ENCODE measurements around the gene ADGRL3.
"Not testable (repeated sequence)": the region's sequence is repeated elsewhere in the genome, so short reads cannot be mapped to it uniquely, and the experiment has no call there.

Gene ADGRL3

DNA sequence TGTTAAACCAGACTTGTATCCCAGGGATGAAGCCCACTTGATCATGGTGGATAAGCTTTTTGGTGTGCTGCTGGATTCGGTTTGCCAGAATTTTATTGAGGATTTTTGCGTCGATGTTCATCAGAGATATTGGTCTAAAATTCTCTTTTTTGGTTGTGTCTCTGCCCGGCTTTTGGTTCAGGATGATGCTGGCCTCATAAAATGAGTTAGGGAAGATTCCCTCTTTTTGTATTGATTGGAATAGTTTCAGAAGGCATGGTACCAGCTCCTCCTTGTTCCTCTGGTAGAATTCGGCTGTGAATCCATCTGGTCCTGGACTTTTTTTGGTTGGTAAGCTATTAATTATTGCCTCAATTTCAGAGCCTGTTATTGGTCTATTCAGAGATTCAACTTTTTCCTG lies 556.8 kb downstream of the ADGRL3 start:
- not testable (repeated sequence) for DNase-seq (ENCODE audit: low read depth)

DNA sequence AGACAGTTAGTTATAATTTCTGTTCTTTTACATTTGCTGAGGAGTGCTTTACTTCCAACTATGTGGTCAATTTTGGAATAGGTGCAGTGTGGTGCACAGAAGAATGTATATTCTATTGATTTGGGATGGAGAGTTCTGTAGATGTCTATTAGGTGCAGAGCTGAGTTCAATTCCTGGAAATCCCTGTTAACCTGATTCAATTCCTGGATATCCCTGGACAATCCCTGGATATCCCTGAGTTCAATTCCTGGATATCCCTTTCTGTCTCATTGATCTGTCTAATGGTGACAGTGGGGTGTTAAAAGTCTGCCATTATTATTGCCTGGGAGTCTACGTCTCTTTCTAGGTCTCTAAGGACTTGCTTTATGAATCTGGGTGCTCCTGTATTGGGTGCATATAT lies 557.9 kb downstream of the ADGRL3 start:
- not testable (repeated sequence) for DNase-seq (ENCODE audit: low read depth)

DNA sequence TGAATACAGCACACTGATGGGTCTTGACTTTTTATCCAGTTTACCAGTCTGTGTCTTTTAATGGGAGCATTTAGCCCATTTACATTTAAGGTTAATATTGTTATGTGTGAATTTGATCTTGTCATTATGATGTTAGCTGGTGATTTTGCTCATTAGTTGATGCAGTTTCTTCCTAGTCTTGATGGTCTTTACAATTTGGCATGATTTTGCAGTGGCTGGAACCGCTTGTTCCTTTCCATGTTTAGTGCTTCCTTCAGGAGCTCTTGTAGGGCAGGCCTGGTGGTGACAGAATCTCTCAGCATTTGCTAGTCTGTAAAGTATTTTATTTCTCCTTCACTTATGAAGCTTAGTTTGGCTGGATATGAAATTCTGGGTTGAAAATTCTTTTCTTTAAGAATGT lies 558.5 kb downstream of the ADGRL3 start:
- DNase-seq (ENCODE audit: low read depth) = not testable (repeated sequence)

DNA sequence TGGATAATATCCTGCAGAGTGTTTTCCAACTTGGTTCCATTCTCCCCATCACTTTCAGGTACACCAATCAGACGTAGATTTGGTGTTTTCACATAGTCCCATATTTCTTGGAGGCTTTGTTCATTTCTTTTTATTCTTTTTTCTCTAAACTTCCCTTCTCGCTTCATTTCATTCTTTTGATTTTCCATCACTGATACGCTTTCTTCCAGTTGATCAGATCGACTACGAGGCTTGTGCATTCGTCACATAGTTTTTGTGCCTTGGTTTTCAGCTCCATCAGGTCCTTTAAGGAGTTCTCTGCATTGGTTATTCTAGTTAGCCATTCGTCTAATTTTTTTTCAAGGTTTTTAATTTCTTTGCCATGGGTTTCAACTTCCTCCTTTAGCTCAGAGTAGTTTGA lies 559.1 kb downstream of the ADGRL3 start:
- DNase-seq (ENCODE audit: low read depth) = not testable (repeated sequence)

- DNase-seq (ENCODE audit: low read depth) = not testable (repeated sequence)
Observed at GRCh38 chr4:61759885-61760284, 559.8 kb downstream of the ADGRL3 start.

DNA sequence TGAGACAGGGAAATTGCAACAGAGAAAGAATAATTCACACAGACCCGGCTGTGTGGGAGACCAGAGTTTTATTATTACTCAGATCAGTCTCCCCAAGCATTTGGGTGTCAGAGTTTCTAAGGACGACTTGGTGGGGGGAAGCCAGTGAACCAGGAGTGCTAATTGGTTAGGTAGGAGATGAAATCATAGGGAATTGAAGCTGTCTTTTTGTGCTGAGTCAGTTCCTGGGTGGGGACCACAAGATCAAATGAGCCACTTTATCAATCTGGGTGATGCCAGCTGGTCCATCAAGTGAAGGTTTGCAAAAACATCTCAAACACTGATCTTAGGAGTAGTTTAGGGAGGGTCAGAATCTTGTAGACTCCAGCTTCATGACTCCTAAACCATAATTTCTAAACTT lies 560.7 kb downstream of the ADGRL3 start:
- DNase-seq (ENCODE audit: low read depth) = no peak

- DNase-seq (ENCODE audit: low read depth) = no peak
Observed at GRCh38 chr4:61762722-61763627, 562.8 kb downstream of the ADGRL3 start.

GRCh38 chr4:61763682-61764081 lies 563.6 kb downstream of the ADGRL3 start:
- DNase-seq (ENCODE audit: low read depth) = no peak

DNA sequence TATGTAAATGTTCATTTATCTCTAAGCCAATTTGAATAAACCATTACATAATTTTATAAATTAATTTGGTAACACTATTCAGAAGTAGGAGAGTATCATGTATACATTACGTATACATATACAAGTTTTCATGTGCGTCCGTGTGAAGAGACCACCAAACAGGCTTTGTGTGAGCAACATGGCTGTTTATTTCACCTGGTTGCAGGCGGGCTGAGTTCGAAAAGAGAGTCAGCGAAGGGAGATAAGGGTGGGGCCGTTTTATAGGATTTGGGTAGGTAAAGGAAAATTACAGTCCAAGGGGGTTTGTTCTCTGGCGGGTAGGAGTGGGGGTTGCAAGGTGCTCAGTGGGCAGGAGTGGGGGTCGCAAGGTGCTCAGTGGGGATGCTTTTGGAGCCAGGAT lies 564.0 kb downstream of the ADGRL3 start:
- DNase-seq (ENCODE audit: low read depth) = not testable (repeated sequence)

DNA sequence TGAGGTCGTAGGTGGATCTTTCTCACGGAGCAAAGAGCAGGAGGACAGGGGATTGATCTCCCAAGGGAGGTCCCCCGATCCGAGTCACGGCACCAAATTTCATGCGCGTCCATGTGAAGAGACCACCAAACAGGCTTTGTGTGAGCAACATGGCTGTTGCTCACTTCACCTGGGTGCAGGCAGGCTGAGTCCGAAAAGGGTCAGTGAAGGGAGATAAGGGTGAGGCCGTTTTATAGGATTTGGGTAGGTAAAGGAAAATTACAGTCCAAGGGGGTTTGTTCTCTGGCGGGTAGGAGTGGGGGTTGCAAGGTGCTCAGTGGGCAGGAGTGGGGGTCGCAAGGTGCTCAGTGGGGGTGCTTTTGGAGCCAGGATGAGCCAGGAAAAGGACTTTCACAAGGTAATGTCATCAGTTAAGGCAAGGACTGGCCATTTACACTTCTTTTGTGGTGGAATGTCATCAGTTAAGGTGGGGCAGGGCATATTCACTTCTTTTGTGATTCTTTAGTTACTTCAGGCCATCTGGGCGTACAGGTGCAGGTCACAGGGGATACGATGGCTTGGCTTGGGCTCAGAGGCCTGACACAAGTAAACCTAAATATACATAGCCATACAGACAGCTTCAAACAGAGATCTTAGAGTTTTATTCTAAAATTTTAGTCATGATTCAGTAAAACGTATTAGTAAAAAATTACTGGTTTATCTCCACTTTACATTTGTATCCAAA lies 569.5 kb downstream of the ADGRL3 start:
- not testable (repeated sequence) for DNase-seq (ENCODE audit: low read depth)

- DNase-seq (ENCODE audit: low read depth) = no peak
Observed at GRCh38 chr4:61770456-61770855, 570.3 kb downstream of the ADGRL3 start.

- no peak for DNase-seq (ENCODE audit: low read depth)
Observed at GRCh38 chr4:61771056-61771455, 570.9 kb downstream of the ADGRL3 start.

DNA sequence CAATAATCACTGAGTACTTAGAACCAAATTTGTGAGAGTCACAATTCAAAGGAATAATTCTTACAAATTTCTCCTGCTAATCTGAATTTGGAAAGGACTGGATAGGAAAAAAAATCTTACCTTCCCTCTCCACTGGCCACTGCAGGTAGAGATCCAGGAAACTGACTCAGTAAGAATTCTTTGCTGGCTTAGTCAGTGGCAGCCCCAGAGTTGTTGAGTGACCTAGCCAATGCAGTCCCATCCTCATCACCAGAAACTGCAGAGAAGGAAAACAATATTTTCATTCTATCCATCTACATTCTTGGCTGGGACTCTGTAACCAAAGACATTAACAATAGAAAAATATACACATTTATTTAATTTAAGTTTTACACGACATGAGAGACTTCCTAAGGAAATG lies 572.0 kb downstream of the ADGRL3 start:
- DNase-seq (ENCODE audit: low read depth) = no peak

- DNase-seq (ENCODE audit: low read depth) = no peak
Observed at GRCh38 chr4:61773655-61774245, 573.6 kb downstream of the ADGRL3 start.

- DNase-seq (ENCODE audit: low read depth) = no peak
Observed at GRCh38 chr4:61782133-61782532, 582.0 kb downstream of the ADGRL3 start.

- no peak for DNase-seq (ENCODE audit: low read depth)
Observed at GRCh38 chr4:61783050-61783449, 582.9 kb downstream of the ADGRL3 start.

DNA sequence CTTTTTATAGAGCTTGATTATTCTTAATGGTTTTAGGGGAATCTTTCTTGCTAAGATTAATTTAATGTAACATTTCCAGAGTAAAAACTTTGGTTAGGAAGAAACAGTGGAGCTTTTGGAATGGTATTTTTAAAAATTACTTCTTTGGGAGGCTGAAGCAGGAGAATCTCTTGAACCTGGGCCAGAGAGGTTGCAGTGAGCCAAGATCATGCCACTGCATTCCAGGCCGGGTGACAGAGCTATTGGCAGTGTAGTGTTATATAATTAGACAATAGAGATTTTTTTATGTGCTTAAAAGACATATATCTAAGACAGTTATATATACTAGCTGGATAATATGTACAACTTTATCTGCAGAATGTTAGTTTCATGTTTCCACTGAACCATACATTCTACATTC lies 585.6 kb downstream of the ADGRL3 start:
- no peak for DNase-seq (ENCODE audit: low read depth)

DNA sequence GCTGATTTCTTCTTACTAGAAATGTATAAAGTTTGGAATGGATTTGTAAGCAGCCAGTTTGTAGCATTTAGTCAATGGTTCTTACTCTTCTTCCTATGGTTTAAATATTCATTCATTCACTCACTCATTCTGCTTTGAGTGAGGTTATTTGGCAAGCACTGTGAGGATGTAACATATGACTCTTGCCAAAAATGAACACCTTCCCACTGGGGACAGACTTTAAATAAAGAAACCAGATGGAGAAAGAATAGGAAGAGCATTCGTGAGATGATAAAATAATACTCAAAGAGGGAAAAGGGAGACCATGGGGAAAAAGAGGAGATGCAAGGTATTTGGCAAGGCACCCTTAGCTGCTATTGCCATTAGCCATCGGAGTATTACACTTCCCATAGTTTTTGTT lies 586.1 kb downstream of the ADGRL3 start:
- DNase-seq (ENCODE audit: low read depth) = no peak

- DNase-seq (ENCODE audit: low read depth) = no peak
Observed at GRCh38 chr4:61795998-61796397, 595.9 kb downstream of the ADGRL3 start.

- DNase-seq (ENCODE audit: low read depth) = no peak
Observed at GRCh38 chr4:61799794-61800193, 599.7 kb downstream of the ADGRL3 start.

DNA sequence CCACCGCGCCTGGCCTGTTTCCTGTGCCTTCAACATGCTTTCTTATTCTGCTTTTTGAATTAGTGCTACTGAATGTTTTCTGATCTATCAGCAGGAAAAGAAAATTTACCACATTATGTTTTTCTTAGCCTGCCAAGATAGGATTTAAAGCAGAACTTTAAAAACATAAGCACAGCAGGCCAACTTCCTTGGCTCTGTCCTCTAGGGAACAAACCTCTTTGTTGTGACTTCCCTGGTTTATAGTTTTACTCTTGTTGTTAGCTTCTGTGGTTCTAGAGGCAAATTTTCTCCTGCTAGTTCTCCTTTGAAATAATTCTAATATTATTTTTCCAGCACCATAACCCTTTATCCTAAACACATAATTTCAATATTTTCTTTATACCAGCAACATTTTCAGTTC lies 605.1 kb downstream of the ADGRL3 start:
- DNase-seq (ENCODE audit: low read depth) = no peak

DNA sequence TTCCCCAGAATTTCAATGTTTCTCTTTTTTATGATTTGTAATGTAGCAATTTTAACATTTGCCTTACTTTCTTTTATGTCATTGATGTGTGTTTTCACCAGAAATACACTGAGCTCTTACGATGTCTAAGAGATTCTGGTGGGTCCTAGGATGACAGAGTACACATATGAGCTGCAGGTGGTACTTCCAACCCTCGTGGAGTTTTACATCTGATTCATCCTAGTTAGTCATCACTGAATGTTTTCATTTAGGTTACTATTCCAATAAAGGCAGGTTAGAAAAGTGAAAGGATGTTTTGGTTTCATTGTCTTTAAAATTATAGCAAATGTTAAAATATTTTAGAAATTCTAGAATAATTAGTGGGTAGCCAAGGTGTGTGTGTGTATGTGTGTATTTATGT lies 605.9 kb downstream of the ADGRL3 start:
- no peak for DNase-seq (ENCODE audit: low read depth)

- no peak for DNase-seq (ENCODE audit: low read depth)
Observed at GRCh38 chr4:61812171-61812570, 612.0 kb downstream of the ADGRL3 start.
